Progenitor cell of endocrine pancreas (in vitro differentiated cells): ENCODE measurements around the gene DPM3. TPM values are rescaled to one million over a fixed set of nuclear protein-coding genes. Genes with fewer than 3 reads are reported as not detected.
"Not testable (repeated sequence)": the region's sequence is repeated elsewhere in the genome, so short reads cannot be mapped to it uniquely, and the experiment has no call there.

Experiments
- DNase-seq: peaks from one replicate; pipeline ENCODE4 v3.0.0; 2021; ENCODE audit warnings: low spot score; ENCODE audit not compliant: unreplicated experiment
- H3K27ac Mint-ChIP-seq: 2 replicates; pipeline ENCODE4 v1.8.0; 2021; ENCODE audit warnings: mild to moderate bottlenecking, moderate library complexity, mixed read lengths
- H3K27me3 Mint-ChIP-seq: 2 replicates; pipeline ENCODE4 v1.8.0; 2021; ENCODE audit warnings: mixed read lengths
- H3K36me3 Mint-ChIP-seq: 2 replicates; pipeline ENCODE4 v1.8.0; 2022; ENCODE audit warnings: mixed read lengths; ENCODE audit not compliant: insufficient read depth
- H3K4me1 Mint-ChIP-seq: 2 replicates; pipeline ENCODE4 v1.8.0; 2021; ENCODE audit warnings: low read depth, mixed read lengths
- H3K4me3 Mint-ChIP-seq: 2 replicates; pipeline ENCODE4 v1.8.0; 2021; ENCODE audit warnings: low read depth, mild to moderate bottlenecking, moderate library complexity, mixed read lengths
- H3K9me3 Mint-ChIP-seq: 2 replicates; pipeline ENCODE4 v1.8.0; 2021; ENCODE audit warnings: low read depth, mixed read lengths
- total RNA-seq: library from RNA; stranded (reverse); gene quantifications from 2 replicates; pipeline ENCODE4 v1.2.1, GENCODE V29; 2021
- TF ChIP-seq, protein P1 (sequence below): fragments of 200-600 bp; sonication (generic); IDR thresholded peaks from one replicate; pipeline ENCODE4 v1.5.0; 2021; ENCODE audit warnings: antibody characterized with exemption, mild to moderate bottlenecking; ENCODE audit not compliant: unreplicated experiment

The DPM3 gene
- total RNA-seq, 1 donor from 2014 or later, result 49.3 TPM

DNA sequence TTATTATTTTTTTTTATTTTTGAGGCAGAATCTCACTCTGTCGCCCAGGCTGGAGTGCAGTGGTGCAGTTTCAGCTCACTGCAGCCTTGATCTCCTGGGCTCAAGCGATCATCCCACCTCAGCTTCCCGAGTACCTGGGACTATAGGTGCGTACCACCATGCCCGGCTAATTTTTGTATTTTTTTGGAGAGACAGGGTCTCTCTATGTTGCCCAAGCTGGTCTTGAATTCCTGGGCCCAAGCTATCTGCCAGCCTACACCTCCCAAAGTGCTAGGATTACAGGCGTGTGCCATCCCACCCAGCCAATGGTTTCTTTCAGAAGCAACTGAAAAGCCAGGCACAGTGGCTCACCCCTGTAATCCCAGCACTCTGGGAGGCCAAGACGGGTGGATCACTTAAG lies 30.5 kb upstream of the DPM3 start:
- TF ChIP-seq, protein P1, sequence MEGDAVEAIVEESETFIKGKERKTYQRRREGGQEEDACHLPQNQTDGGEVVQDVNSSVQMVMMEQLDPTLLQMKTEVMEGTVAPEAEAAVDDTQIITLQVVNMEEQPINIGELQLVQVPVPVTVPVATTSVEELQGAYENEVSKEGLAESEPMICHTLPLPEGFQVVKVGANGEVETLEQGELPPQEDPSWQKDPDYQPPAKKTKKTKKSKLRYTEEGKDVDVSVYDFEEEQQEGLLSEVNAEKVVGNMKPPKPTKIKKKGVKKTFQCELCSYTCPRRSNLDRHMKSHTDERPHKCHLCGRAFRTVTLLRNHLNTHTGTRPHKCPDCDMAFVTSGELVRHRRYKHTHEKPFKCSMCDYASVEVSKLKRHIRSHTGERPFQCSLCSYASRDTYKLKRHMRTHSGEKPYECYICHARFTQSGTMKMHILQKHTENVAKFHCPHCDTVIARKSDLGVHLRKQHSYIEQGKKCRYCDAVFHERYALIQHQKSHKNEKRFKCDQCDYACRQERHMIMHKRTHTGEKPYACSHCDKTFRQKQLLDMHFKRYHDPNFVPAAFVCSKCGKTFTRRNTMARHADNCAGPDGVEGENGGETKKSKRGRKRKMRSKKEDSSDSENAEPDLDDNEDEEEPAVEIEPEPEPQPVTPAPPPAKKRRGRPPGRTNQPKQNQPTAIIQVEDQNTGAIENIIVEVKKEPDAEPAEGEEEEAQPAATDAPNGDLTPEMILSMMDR, result no peak
- peaks cover 2% of the 10 kb centered on the region for H3K27me3 Mint-ChIP-seq
- H3K27ac Mint-ChIP-seq, result no peak overlapping the region
- H3K4me1 Mint-ChIP-seq, result peaks cover 25% of the 10 kb centered on the region
- DNase-seq, result no peak
- peaks cover 4% of the 10 kb centered on the region for H3K36me3 Mint-ChIP-seq
- H3K4me3 Mint-ChIP-seq, result peak overlapping the region; percentile 9
- H3K9me3 Mint-ChIP-seq, result no peaks in the 10 kb centered on the region

DNA sequence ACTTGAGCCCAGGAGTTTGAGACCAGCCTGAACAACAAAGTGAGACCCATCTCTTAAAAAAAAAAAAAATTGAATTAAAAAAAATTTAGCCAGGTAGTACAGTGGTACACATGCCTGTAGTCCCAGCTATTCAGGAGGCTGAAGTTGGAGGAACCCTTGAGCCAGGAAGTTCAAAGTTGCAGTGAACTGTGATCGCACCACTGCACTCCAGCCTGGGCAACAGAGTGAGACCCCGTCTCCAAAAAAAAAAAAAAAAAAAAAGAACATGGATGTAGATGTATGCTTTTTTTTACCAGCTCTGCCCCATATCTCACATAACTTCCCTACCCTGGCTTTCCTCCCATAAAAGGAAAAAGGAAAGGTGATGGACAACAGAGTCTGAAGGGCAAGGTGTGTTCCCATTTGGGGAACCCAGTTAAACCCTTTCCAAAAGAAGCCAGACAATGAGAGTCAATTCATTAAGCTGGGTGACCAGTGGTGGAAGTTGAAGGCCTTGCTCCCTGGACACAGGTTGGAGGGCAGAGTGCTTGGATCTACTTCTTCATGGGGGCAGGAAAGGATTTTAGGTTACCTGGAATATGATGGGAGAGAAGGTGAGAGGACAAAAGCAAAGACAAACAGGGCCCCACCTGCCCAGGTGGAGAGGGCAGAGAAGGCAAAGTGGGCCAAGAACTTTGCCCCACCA lies 29.9 kb upstream of the DPM3 start:
- Mint-ChIP-seq H3K9me3 (no peaks in the 10 kb centered on the region), H3K27ac (no peak overlapping the region), H3K36me3 (peaks cover 4% of the 10 kb centered on the region), H3K27me3 (peaks cover 2% of the 10 kb centered on the region), H3K4me3 (no peak overlapping the region), H3K4me1 (peaks cover 25% of the 10 kb centered on the region)
- no peak for DNase-seq
- TF ChIP-seq, protein P1, result no peak

DNA sequence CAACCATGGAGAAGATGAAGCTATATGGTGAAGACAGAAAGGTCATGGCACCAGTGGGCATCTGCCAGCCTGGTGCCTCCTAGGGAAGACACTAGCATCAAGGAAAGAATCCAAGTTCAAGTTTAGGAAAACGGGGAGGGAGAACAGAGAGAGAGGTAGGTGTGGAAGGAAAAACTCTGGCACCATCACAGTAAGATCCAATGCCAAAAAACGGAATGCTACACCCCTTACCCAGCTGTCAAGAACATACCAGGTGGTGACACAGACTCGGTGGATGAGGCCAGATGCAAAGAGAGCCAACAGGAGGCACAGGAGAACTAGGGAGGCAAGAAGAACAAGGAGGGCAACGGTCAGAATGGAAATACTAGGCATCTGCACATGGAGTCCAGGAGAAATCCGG lies 29.2 kb upstream of the DPM3 start:
- H3K4me3 Mint-ChIP-seq, result no peak overlapping the region
- H3K27ac Mint-ChIP-seq, result no peak overlapping the region
- peaks cover 2% of the 10 kb centered on the region for H3K27me3 Mint-ChIP-seq
- H3K9me3 Mint-ChIP-seq, result no peaks in the 10 kb centered on the region
- DNase-seq, result no peak
- H3K36me3 Mint-ChIP-seq, result peaks cover 4% of the 10 kb centered on the region
- TF ChIP-seq, protein P1, result no peak
- H3K4me1 Mint-ChIP-seq, result peaks cover 19% of the 10 kb centered on the region

DNA sequence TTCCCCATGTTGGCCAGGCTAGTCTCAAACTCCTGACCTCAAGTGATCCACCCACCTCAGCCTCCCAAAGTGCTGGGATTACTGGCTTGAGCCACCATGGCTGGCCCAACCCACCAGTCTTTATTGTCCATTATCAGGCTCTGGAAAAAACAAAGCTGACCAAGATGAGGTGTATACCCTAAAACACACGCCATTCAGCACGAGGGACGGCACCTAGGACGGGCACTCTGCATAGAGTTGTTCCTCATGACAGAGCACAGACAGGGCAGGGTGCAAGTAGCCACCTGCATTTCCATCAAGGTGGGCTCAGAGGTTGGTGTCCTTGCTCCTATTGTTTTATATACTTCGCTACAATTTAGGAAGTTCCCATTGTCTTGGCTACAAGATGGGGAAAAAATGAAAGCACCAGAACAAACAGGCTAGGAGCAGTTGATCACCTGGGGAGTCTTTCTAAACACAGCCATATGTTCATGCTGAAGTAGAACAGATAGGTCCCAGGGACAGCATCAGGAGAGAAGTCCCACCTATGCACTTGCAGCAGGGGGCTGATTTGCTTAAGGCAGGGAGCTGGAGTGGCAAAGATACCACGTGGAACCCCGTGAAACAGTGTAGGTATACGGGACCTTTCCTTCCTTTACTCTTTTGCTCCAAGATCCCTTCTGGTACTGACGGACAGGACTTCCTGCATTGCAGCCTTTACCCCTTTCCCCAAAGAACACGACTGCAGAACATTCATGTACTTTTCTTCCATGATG lies 28.3 kb upstream of the DPM3 start:
- H3K4me3 Mint-ChIP-seq, result no peak overlapping the region
- no peak for DNase-seq
- TF ChIP-seq, protein P1, result no peak
- peaks cover 4% of the 10 kb centered on the region for H3K36me3 Mint-ChIP-seq
- no peak overlapping the region for H3K27ac Mint-ChIP-seq
- no peaks in the 10 kb centered on the region for H3K9me3 Mint-ChIP-seq
- peaks cover 15% of the 10 kb centered on the region for H3K4me1 Mint-ChIP-seq
- H3K27me3 Mint-ChIP-seq, result peaks cover 2% of the 10 kb centered on the region

DNA sequence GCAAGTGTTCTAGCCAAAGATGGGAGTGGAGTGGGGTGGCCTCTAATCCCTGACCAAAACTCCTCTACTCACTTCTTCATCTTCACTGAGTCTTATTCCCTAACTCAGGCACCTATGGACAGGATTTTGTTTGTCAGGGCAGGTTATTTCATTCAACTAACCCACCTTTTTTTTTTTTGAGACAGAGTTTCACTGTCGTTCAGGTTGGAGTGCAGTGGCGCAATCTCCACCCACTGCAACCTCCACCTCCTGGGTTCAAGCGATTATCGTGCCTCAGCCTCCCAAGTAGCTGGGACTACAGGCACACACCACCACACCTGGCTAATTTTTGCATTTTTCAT lies 27.7 kb upstream of the DPM3 start:
- H3K27me3 Mint-ChIP-seq, H3K4me3 Mint-ChIP-seq, H3K4me1 Mint-ChIP-seq, DNase-seq, H3K27ac Mint-ChIP-seq, H3K36me3 Mint-ChIP-seq, H3K9me3 Mint-ChIP-seq: not testable (repeated sequence)
